Activated CD8-positive, alpha-beta memory T cell treated with anti-CD3 and anti-CD28 coated beads, Interleukin-2, amount 50 U/mL, for 1 hour (primary cell): ENCODE measurements around the gene FXN.

ENCODE experiments used
- DNase-seq: peaks from one replicate; pipeline ENCODE4 v3.0.0-alpha.2; 2020; ENCODE audit errors: extremely low read depth

Gene FXN

GRCh38 chr9:69140123-69140735, 104.7 kb downstream of the FXN start:
- DNase-seq, result no peak

DNA sequence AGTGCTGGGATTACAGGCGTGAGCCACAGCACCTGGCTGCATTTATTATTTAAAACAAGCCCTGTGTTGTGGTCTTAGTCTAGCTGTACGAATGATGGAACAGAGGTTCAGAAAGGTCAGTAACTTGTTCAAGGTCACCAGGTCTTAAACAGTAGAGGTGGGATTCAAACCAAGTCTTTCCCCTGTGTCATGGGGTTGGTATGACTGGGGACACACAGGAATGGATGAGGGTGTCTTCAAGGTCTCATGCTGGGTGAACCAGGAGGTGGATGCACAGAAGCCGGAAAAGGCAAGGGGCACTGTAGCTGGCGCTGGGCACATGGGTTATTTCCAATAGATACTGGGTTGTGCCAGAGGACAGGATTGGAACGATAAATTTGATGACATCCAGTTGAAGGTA, 106.3 kb downstream of the FXN start:
- DNase-seq, result no peak

DNA sequence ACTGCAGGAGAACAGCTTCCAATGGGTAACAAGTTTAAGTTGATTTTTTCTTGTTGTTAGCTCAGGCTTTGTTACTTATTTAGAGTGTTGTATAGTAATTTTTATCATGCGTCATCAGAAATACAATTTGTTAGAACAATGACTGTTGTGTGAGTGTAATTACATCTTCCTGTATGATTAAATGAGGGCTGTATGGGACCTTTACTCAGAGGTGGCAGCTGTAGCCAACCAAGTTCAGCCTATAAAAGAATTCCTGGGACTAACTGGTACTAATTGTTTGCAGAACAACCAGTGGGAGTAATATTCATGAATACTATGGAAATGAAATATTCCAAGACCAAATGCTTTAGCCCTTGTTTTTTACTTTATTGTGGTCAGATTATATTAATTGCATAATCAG, 107.7 kb downstream of the FXN start:
- DNase-seq, result no peak

GRCh38 chr9:69145144-69145715, 109.7 kb downstream of the FXN start:
- no peak for DNase-seq

DNA sequence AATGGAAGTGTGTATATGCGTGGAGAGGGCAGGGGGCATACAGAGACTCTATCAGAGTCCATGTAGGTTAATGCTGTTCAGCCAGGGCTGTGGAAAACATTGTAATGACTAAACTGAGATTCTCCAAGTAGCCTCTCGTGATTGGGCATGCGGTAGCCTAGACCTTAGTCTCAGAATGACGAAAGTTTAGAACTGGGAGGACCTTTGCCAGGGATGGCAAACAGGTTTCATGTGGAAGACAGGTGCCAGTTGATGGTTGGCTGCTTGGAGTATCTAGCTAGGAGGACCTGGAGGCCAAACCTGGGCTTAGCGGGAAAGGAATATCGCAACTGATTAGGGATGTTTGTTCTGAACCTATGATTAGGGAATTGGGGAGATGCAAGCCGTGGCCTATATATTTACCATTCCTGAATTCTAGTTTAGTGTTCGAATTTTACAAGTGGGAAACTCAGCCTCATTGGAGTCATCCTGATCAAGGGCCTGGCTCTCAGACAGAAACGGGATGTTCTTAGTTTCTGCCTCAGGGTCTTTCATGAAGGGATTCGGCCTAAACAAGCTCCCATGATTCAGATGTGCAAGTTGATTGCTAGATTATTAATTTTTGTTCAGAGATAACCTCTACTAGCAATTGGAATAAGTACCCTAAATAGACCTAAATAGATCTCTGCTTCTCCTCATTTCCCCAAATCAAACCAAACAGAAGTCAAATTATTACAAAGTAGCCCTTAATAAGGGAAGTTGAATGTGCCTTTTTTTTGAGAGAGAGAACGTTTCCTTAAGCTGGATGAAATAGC, 111.7 kb downstream of the FXN start:
- no peak for DNase-seq

DNA sequence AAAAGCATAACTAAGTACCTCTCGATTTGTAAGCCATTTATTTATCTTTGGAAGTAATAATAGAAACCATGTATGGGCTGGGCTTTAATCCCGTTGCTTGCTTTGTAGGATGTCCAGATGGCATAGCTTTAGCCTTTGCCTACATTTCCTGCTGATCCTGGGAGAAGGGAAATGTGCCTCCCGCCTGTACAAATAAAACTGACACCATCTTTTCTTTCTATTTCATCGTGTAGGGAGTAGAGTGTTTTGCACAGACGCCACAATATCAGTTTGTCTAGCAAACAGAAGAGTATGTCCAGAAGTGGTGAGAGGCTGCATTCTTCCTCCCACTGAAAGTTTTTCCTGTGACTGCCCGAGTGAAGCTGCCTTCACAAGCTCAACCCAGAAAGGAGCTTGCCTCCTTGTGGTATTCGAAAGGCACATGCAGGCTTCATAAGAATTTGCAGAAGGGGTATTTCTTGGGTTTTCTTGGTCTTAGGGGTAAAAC, 113.8 kb downstream of the FXN start:
- DNase-seq, result no peak
